SK-N-SH (cell line): ENCODE measurements around the gene KCNQ4. TPM values are rescaled to one million over a fixed set of nuclear protein-coding genes. Genes with fewer than 3 reads are reported as not detected.

Experiments used
- CTCF ChIA-PET: fragments of 300-600, 350-600 bp; formaldehyde crosslinking; extraction: SDS; loops from one replicate; lab custom pipeline; 2021; lab: Yijun Ruan, JAX
- POLR2A ChIA-PET: fragments of 350-600 bp; sonication (Branson Sonifier 250); formaldehyde crosslinking; extraction: SDS; loops from one replicate; lab custom pipeline; 2020; ENCODE audit warnings: antibody characterized with exemption, inconsistent platforms; lab: Yijun Ruan, JAX
- DNase-seq: peaks from one replicate; pipeline ENCODE4 v3.0.0; 2012
- H2AFZ ChIP-seq: fragments of 200-600 bp; sonication (generic); 2 replicates; pipeline ENCODE4 v1.8.1; 2016; ENCODE audit warnings: antibody characterized with exemption, mild to moderate bottlenecking, low read depth
- H3F3A ChIP-seq: fragments of 200-600 bp; sonication (generic); replicated peaks from 2 replicates; pipeline ENCODE3; 2016; ENCODE audit warnings: antibody characterized with exemption, mild to moderate bottlenecking; ENCODE audit not compliant: insufficient read depth
- H3K27ac ChIP-seq, 2 experiments: fragments of 200-500 bp in 1 of 2; fragments of 200-600 bp in 1 of 2; sonication (Bioruptor generic) in 1 of 2; sonication (generic), shearing (Covaris generic) in 1 of 2; 2 replicates each; pipeline versions ENCODE4 v1.5.1 to v1.6.1; 2014 to 2016; ENCODE audit warnings: low read depth in 2 of 2, inconsistent platforms in 1 of 2, low read length in 1 of 2, mild to moderate bottlenecking in 1 of 2, mixed read lengths in 1 of 2
- H3K27me3 ChIP-seq: fragments of 200-600 bp; sonication (generic), shearing (Covaris generic); 2 replicates; pipeline ENCODE4 v1.6.1; 2016; ENCODE audit warnings: mixed run types; ENCODE audit not compliant: insufficient read depth
- H3K36me3 ChIP-seq, 2 experiments: fragments of 200-500 bp in 1 of 2; fragments of 200-600 bp in 1 of 2; sonication (Bioruptor generic) in 1 of 2; sonication (generic) in 1 of 2; replicated peaks in 1 of 2; 2 replicates each; pipeline versions ENCODE3 to v1.5.1; 2014 to 2016; ENCODE audit warnings: low read length in 1 of 2, mild to moderate bottlenecking in 1 of 2; ENCODE audit not compliant: insufficient read depth in 2 of 2, control insufficient read depth in 1 of 2
- H3K4me1 ChIP-seq, 2 experiments: fragments of 200-500 bp in 1 of 2; fragments of 200-600 bp in 1 of 2; sonication (Bioruptor generic) in 1 of 2; sonication (generic), shearing (Covaris generic) in 1 of 2; 2 replicates each; pipeline versions ENCODE4 v1.5.1 to v1.6.1; 2014 to 2016; ENCODE audit warnings: low read depth in 1 of 2, low read length in 1 of 2, mixed run types in 1 of 2; ENCODE audit not compliant: insufficient read depth in 2 of 2, control insufficient read depth in 1 of 2
- H3K4me2 ChIP-seq: fragments of 200-600 bp; sonication (generic), shearing (Covaris generic); 2 replicates; pipeline ENCODE4 v1.6.1; 2017; ENCODE audit warnings: mixed run types
- H3K4me3 ChIP-seq, 2 experiments: fragments of 200-500 bp in 1 of 2; fragments of 200-600 bp in 1 of 2; sonication (Bioruptor generic) in 1 of 2; sonication (generic), shearing (Covaris generic) in 1 of 2; 2 replicates each; pipeline versions ENCODE4 v1.5.1 to v1.8.1; 2014 to 2016; ENCODE audit warnings: low read depth in 2 of 2, inconsistent platforms in 1 of 2, low read length in 1 of 2, mild to moderate bottlenecking in 1 of 2, mixed read lengths in 1 of 2, moderate library complexity in 1 of 2
- H3K79me2 ChIP-seq: fragments of 200-600 bp; sonication (generic); 2 replicates; pipeline ENCODE4 v1.8.1; 2017; ENCODE audit warnings: mild to moderate bottlenecking; ENCODE audit not compliant: insufficient read depth
- H3K9ac ChIP-seq: fragments of 200-600 bp; sonication (generic); 2 replicates; pipeline ENCODE4 v1.6.1; 2017; ENCODE audit warnings: mixed run types
- H3K9me2 ChIP-seq: fragments of 200-600 bp; sonication (generic); 2 replicates; pipeline ENCODE4 v1.6.1; 2017; ENCODE audit warnings: mixed run types
- H3K9me3 ChIP-seq: fragments of 200-600 bp; sonication (generic); 2 replicates; pipeline ENCODE4 v1.6.1; 2017; ENCODE audit warnings: mixed run types, mild to moderate bottlenecking, moderate library complexity
- H4K20me1 ChIP-seq: fragments of 200-600 bp; sonication (generic); 2 replicates; pipeline ENCODE4 v1.6.1; 2017; ENCODE audit warnings: mild to moderate bottlenecking, mixed run types; ENCODE audit not compliant: insufficient read depth
- CHD2 ChIP-seq: fragments of 150-350 bp; IDR thresholded peaks from 2 replicates; pipeline ENCODE4 v1.6.1; 2018; ENCODE audit warnings: low read length; ENCODE audit not compliant: partially characterized antibody
- CTCF ChIP-seq: fragments of 200-600 bp; sonication (generic); IDR thresholded peaks from 2 replicates; pipeline ENCODE4 v1.6.1; 2017; ENCODE audit warnings: antibody characterized with exemption, mild to moderate bottlenecking, moderate library complexity
- FOSL2 ChIP-seq: IDR thresholded peaks from 2 replicates; pipeline ENCODE4 v1.4.0; 2012; ENCODE audit warnings: low read depth, mild to moderate bottlenecking, moderate library complexity, borderline replicate concordance
- GATA2 ChIP-seq: sonication (generic); formaldehyde crosslinking; IDR thresholded peaks from 2 replicates; pipeline ENCODE4 v1.5.0; 2020; ENCODE audit warnings: mild to moderate bottlenecking, missing genetic modification reagents
- MAX ChIP-seq: IDR thresholded peaks from 2 replicates; pipeline ENCODE4 v1.4.0; 2012; ENCODE audit warnings: low read depth
- MEF2A ChIP-seq: IDR thresholded peaks from 2 replicates; pipeline ENCODE4 v1.4.0; 2012; ENCODE audit warnings: low read depth, borderline replicate concordance
- MXI1 ChIP-seq: IDR thresholded peaks from 2 replicates; pipeline ENCODE4 v1.6.1; 2012; ENCODE audit warnings: mild to moderate bottlenecking, low read depth, low read length, improper control_type of control experiment
- NFIC ChIP-seq: IDR thresholded peaks from 2 replicates; pipeline ENCODE4 v1.4.0; 2012; ENCODE audit warnings: borderline replicate concordance
- NRF1 ChIP-seq: IDR thresholded peaks from 2 replicates; pipeline ENCODE4 v1.6.1; 2012; ENCODE audit warnings: low read depth, mild to moderate bottlenecking, low read length
- PBX3 ChIP-seq: IDR thresholded peaks from 2 replicates; pipeline ENCODE4; 2012
- POLR2AphosphoS5 ChIP-seq: IDR thresholded peaks from 2 replicates; pipeline ENCODE4 v1.6.1; 2012; ENCODE audit warnings: low read depth, low read length
- RCOR1 ChIP-seq: fragments of 150-350 bp; IDR thresholded peaks from 2 replicates; pipeline ENCODE4 v1.6.1; 2017; ENCODE audit warnings: antibody characterized with exemption, low read length
- REST ChIP-seq: IDR thresholded peaks from 2 replicates; pipeline ENCODE4 v1.6.1; 2012; ENCODE audit warnings: mild to moderate bottlenecking, low read depth, low read length, moderate library complexity
- RFX5 ChIP-seq: IDR thresholded peaks from 2 replicates; pipeline ENCODE4 v1.6.1; 2012; ENCODE audit warnings: mild to moderate bottlenecking, improper control_type of control experiment, low read length
- SIN3A ChIP-seq: IDR thresholded peaks from 2 replicates; pipeline ENCODE4 v1.6.1; 2012; ENCODE audit warnings: low read depth, mild to moderate bottlenecking, low read length, moderate library complexity, borderline replicate concordance
- TAF1 ChIP-seq: IDR thresholded peaks from 2 replicates; pipeline ENCODE4 v1.6.1; 2012; ENCODE audit warnings: low read depth, mild to moderate bottlenecking, low read length, moderate library complexity, borderline replicate concordance
- TCF12 ChIP-seq: IDR thresholded peaks from 2 replicates; pipeline ENCODE4 v1.4.0; 2012
- USF2 ChIP-seq: fragments of 150-350 bp; IDR thresholded peaks from 2 replicates; pipeline ENCODE4 v1.6.1; 2017; ENCODE audit warnings: antibody characterized with exemption, low read length, low read depth, borderline replicate concordance
- YY1 ChIP-seq: IDR thresholded peaks from 2 replicates; pipeline ENCODE4 v1.4.0; 2012; ENCODE audit warnings: low read depth, mild to moderate bottlenecking
- ZBTB33 ChIP-seq: IDR thresholded peaks from 2 replicates; pipeline ENCODE4 v1.4.0; 2012; ENCODE audit warnings: low read depth, borderline replicate concordance
- WGBS: methylation state at CpG from one replicate; pipeline ENCODE4 v1.1.6; 2017; ENCODE audit warnings: low lambda C conversion rate; 5-methylcytosine and 5-hydroxymethylcytosine counted together
- polyA plus RNA-seq, 3 experiments: library from polyadenylated mRNA; depleted of rRNA; stranded (reverse); fragments of >200 nt; gene quantifications; 2 replicates each; pipeline ENCODE4 v1.2.3, GENCODE V29; 2012

KCNQ4 gene
- polyA plus RNA-seq, 1 of the 3 experiments (the other 2 are of a cell fraction): 0.15 TPM

GRCh38 chr1:40773748-40774265, 9.8 kb upstream of the KCNQ4 start:
- H3K27me3 ChIP-seq: no peaks in the 10 kb centered on the region
- no peaks in the 10 kb centered on the region for H3F3A ChIP-seq
- peaks cover 7% of the 10 kb centered on the region; the same call in 1 of the 2 replicates for H3K9me3 ChIP-seq
- H3K4me2 ChIP-seq: no peak overlapping the region
- no peaks in the 10 kb centered on the region for H3K79me2 ChIP-seq
- no peaks in the 10 kb centered on the region for H3K4me1 ChIP-seq
- POLR2A ChIA-PET: interaction anchor here (1.1 to 1.3 kb wide), 2 partner anchors 9 to 55 kb away, joined by 3 to 4 read pairs; no protein-coding TSS in a partner anchor
- CTCF ChIA-PET: interaction anchor here (0.6 to 9.1 kb wide), 48 partner anchors 8 to 402 kb away, joined by 3 to 153 read pairs (median 4); partner anchors contain the start of genes CITED4, KCNQ4 and NFYC
- H3K9me2 ChIP-seq: no peaks in the 10 kb centered on the region
- no peak for DNase-seq
- WGBS: 91% methylated on average over 6 of the region's 6 CpGs
- peaks cover 27 to 30% of the 10 kb centered on the region in 2 experiments for H3K36me3 ChIP-seq
- no peaks in the 10 kb centered on the region for H4K20me1 ChIP-seq
- TF ChIP-seq FOSL2 (no peak), SIN3A (no peak), POLR2AphosphoS5 (no peak), ZBTB33 (no peak), NFIC (no peak), MEF2A (no peak), REST (no peak), NRF1 (no peak), RCOR1 (no peak), GATA2 (CRISPR knock-in tag) (no peak), MAX (no peak), YY1 (no peak), PBX3 (no peak), CHD2 (no peak), CTCF (no peak), RFX5 (no peak), MXI1 (no peak), TCF12 (no peak), USF2 (no peak), TAF1 (no peak)
- no peak overlapping the region for H3K9ac ChIP-seq
- no peak overlapping the region for H2AFZ ChIP-seq
- H3K27ac ChIP-seq: no peak overlapping the region
- H3K4me3 ChIP-seq: no peak overlapping the region
